Mucosa of stomach (tissue), 1 donor: ENCODE results near the gene HSD11B1.
"Not testable (repeated sequence)": the region's sequence is repeated elsewhere in the genome, so short reads cannot be mapped to it uniquely, and the experiment has no call there.

Experiments used
- H3K27me3 ChIP-seq: one replicate; pipeline ENCODE4 v1.7.0; 2013; ENCODE audit warnings: mild to moderate bottlenecking, low read length; ENCODE audit not compliant: control insufficient read depth, insufficient read depth
- H3K36me3 ChIP-seq: one replicate; pipeline ENCODE4 v1.7.0; 2013; ENCODE audit warnings: low read length; ENCODE audit not compliant: control insufficient read depth, insufficient read depth
- H3K4me1 ChIP-seq: one replicate; pipeline ENCODE4 v1.7.0; 2013; ENCODE audit warnings: mild to moderate bottlenecking, low read length; ENCODE audit not compliant: control insufficient read depth, insufficient read depth
- H3K4me3 ChIP-seq: one replicate; pipeline ENCODE4 v1.7.0; 2013; ENCODE audit warnings: low read length
- H3K9ac ChIP-seq: one replicate; pipeline ENCODE4 v1.7.0; 2013; ENCODE audit warnings: mild to moderate bottlenecking, low read length, moderate library complexity
- H3K9me3 ChIP-seq: one replicate; pipeline ENCODE4 v1.7.0; 2013; ENCODE audit warnings: mild to moderate bottlenecking, low read length, moderate library complexity; ENCODE audit not compliant: control insufficient read depth
- donor health status: Pancreatic carcinoma.

Gene HSD11B1

DNA sequence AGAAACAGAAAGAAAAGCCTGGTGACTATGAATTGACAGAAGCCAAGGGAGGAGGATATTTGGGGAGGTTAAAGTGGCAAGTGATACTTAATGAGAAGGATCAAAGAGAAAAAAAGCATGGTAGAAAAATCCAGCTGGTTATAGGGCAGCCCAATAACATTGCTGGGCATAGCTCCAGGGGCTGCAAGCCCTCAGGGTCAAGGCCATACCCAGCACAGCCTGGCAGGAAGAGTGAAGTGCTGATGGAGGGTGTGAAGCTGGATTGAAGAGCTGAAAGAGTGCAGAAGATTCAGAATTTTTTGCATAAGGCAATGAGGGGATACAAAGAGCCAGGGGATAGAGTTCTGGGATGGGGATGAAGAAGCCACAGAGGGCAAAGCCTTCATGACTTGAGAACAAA, 8.0 kb upstream of the HSD11B1 start:
- Histone ChIP-seq H3K9ac (no peak overlapping the region), H3K36me3 (no peaks in the 10 kb centered on the region), H3K4me1 (peaks cover 10% of the 10 kb centered on the region), H3K4me3 (no peak overlapping the region), H3K27me3 (no peaks in the 10 kb centered on the region), H3K9me3 (no peaks in the 10 kb centered on the region)

DNA sequence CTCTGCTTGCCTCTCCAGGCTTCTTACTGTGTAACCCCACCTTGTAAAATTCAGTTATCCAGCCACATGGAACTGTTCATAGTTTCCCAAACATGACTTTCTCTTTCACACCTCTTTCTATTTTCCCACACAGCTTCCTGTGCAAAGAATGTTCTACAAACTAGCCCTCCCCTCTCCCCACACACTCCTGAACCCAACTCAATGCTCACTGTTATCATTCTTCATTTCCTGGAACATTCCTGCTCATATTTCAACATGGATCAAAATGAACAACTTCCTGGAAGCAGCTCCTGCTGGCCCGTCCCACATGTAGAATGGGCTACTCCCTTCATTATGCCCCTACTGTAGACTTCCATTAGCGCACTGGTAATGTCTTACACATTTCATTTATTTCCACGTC, 7.5 kb upstream of the HSD11B1 start:
- Histone ChIP-seq H3K4me1 (peaks cover 10% of the 10 kb centered on the region), H3K9me3 (no peaks in the 10 kb centered on the region), H3K9ac (no peak overlapping the region), H3K27me3 (no peaks in the 10 kb centered on the region), H3K4me3 (no peak overlapping the region), H3K36me3 (no peaks in the 10 kb centered on the region)

DNA sequence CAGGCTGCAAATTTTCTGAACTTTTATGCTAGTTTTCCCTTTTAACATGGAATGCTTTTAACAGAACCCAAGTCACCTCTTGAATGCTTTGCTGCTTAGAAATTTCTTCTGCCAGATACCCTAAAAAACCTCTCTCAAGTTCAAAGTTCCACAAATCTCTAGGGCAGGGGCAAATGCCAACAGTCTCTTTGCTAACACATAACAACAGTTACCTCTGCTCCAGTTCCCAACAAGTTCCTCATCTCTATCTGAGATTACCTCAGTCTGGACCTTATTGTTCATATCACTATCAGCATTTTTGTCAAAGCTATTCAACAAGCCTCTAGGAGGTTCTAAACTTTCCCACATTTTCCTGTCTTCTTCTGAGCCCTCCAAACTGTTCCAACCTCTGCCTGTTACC, 4.0 kb upstream of the HSD11B1 start:
- not testable (repeated sequence) for H3K27me3 ChIP-seq, H3K4me1 ChIP-seq, H3K9ac ChIP-seq, H3K36me3 ChIP-seq, H3K4me3 ChIP-seq, H3K9me3 ChIP-seq

DNA sequence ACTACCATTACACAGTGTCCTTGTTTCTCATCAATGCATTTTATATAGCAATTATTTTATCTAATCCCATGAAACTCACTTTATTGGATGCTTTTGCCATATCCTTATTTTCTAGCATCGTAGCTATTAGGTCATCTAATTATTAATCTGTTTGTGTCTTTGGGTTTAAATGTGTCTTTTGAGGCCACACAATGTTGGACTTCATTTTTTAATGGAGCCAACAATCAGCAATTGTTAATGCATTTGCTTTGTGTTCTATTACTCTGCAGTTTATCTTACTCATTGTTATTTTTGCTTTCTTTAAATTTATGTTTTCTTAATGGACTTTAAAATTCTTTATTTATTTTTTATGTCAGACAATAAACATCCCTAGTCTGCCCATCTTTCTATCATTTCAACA, 1.8 kb upstream of the HSD11B1 start:
- no peaks in the 10 kb centered on the region for H3K4me1 ChIP-seq
- H3K4me3 ChIP-seq: no peak overlapping the region
- H3K27me3 ChIP-seq: no peaks in the 10 kb centered on the region
- no peaks in the 10 kb centered on the region for H3K36me3 ChIP-seq
- no peak overlapping the region for H3K9ac ChIP-seq
- no peaks in the 10 kb centered on the region for H3K9me3 ChIP-seq

DNA sequence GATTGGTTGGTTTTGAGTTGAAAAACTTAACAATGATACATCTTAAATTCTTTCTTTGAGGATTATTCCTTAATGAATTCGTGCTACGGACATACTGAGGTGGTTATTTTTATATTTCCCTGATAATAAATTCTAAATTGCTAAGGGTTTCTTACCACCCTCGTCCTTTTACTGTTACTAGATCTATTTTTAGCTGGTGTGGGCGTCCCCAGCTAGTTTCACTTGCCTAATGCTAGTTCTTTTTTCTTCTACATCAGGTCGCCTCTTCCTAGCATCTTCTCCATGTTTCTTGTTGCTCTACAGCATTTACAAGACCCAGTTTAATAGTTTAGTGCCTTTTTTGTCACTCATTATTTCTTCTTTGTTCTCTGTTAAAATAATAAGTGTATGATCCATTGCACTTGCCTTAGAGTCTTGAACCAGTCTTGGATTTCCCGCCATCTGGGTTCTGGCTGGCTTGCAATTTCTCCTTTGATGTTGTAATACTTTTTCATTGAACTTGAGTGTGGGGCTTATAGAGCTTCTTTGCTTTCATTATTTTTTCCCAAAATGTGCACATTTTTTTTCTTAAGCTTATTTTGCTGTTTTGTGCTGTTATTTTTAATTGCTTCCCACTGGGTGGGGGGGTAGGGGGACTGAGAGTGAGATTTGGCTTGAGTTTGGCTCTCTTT, 677 bp upstream of the HSD11B1 start:
- H3K27me3 ChIP-seq: no peaks in the 10 kb centered on the region
- H3K4me1 ChIP-seq: no peaks in the 10 kb centered on the region
- no peak overlapping the region for H3K9ac ChIP-seq
- H3K9me3 ChIP-seq: no peaks in the 10 kb centered on the region
- H3K36me3 ChIP-seq: no peaks in the 10 kb centered on the region
- H3K4me3 ChIP-seq: no peak overlapping the region

DNA sequence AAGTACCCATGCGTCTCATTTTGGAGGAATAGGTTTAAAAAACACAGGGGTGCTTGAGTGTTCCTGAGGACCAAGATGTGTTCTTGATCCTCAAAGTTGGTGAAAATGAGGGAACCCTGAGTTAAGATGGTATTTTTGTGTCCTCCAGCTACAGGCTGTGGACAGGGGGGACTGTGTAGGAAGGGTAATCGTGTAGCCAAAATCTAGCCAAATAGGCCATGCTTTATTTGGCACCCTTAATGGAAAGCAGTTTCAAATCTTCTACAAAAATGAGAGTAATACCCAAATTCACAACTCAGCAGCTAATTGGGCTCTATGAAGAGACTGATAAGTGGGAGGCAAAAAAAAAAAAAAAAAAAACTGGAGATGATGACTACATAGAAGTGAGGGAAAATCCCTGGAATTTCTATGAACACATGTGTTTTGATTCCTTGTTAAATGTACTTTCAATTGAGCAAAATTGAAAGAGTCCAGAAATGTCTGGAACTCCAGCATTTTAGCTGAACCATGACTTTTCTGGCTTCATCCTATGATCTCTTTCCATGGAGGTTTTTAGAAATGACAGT, 470 bp downstream of the HSD11B1 start:
- Histone ChIP-seq H3K36me3 (no peaks in the 10 kb centered on the region), H3K9me3 (no peaks in the 10 kb centered on the region), H3K4me1 (no peaks in the 10 kb centered on the region), H3K9ac (no peak overlapping the region), H3K4me3 (no peak overlapping the region), H3K27me3 (no peaks in the 10 kb centered on the region)

DNA sequence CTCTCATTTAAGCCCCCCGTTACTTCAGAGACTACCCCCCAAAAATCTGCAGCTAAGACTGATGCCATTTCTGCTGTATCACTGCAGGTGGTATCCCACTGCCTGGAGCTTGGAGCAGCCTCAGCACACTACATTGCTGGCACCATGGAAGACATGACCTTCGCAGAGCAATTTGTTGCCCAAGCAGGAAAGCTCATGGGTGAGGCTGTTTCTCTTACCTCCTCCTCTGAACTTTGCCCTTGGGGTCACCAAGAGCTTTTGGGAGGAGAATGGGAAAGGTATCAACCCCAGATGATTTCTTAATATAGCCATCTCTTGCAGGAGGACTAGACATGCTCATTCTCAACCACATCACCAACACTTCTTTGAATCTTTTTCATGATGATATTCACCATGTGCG, 2.0 kb downstream of the HSD11B1 start:
- Histone ChIP-seq H3K36me3 (no peaks in the 10 kb centered on the region), H3K9ac (no peak overlapping the region), H3K4me1 (no peaks in the 10 kb centered on the region), H3K9me3 (no peaks in the 10 kb centered on the region), H3K27me3 (no peaks in the 10 kb centered on the region), H3K4me3 (no peak overlapping the region)

DNA sequence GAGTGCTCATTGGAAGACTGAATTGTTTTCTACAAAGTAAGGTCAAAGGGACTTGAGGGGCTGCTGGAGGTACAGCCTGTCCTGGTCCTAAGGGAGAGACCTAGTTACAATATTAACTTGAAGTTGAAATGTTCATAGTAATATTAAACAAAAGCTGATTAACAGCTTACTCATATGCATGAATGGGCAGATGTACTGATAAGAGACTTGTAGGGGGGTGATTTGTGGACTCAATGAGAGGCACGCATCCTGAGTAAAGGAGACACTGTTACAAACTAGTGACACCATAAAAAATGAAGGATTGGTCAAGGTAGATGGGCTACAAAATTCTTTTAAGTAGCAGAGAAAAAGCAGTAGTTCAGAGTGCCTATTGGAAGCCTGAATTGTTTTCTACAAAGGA, 2.7 kb downstream of the HSD11B1 start:
- H3K9ac ChIP-seq: no peak overlapping the region
- no peaks in the 10 kb centered on the region for H3K9me3 ChIP-seq
- no peaks in the 10 kb centered on the region for H3K36me3 ChIP-seq
- no peaks in the 10 kb centered on the region for H3K27me3 ChIP-seq
- H3K4me1 ChIP-seq: no peaks in the 10 kb centered on the region
- H3K4me3 ChIP-seq: no peak overlapping the region

DNA sequence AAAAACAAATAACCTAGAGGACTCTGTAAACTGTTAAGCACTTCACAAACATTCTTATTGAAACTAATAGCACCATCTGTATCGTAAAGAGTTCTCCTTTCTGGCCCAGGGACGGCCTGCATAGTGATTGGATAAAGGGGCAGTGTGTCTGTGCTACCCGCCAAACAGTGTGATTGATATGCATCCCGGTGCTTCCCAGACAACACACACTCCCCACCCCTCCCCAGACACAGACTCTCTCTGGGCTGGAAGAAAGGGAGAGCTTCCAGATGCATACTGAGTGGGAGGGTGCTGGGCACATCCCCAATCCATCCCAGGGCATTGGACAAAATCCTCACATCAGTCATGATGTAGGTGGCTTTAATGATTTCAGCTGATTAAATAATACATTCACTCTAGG, 3.7 kb downstream of the HSD11B1 start:
- Histone ChIP-seq H3K4me3 (no peak overlapping the region), H3K4me1 (no peaks in the 10 kb centered on the region), H3K9me3 (no peaks in the 10 kb centered on the region), H3K36me3 (no peaks in the 10 kb centered on the region), H3K27me3 (no peaks in the 10 kb centered on the region), H3K9ac (no peak overlapping the region)

DNA sequence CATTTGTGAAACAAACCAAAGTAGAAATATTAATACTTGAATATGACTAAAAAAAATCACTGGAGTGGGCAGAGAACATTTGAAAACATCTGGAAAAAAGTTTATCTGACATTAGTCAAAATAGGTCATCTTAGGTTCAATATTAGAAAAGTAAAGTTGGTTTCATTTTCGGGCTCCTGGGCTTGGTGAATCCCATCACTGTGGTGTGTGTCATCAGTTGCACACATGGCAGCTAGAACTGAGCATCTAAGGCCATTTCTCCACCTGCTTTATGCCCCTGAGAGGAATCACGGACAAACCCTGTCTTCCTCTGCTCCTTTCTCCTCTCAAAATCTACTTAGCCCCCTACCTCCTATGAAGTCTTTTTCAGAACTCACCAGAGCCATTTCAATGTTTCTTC, 5.4 kb downstream of the HSD11B1 start:
- no peak overlapping the region for H3K4me3 ChIP-seq
- H3K9ac ChIP-seq: no peak overlapping the region
- H3K36me3 ChIP-seq: no peaks in the 10 kb centered on the region
- no peaks in the 10 kb centered on the region for H3K4me1 ChIP-seq
- no peaks in the 10 kb centered on the region for H3K27me3 ChIP-seq
- H3K9me3 ChIP-seq: no peaks in the 10 kb centered on the region

DNA sequence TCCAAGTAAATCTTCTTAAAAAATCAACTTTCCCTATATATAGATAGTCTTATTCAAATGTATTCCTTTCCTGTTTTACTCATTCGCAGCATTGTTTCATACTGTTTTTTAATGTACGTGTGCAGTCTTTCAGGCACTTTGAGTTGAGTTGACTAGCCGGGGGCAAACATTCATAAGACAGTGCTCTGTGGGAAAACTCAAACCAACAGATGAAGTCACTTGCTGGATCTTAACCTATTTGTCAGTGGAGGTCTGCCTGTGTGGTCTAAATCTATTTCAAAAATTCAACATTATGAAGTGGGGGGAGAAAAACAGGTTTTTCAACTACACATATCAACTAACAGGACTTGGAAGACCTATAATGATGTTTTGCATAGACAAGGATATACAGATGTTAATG, 6.2 kb downstream of the HSD11B1 start:
- Histone ChIP-seq H3K36me3 (no peaks in the 10 kb centered on the region), H3K9ac (no peak overlapping the region), H3K4me3 (no peak overlapping the region), H3K4me1 (no peaks in the 10 kb centered on the region), H3K9me3 (no peaks in the 10 kb centered on the region), H3K27me3 (no peaks in the 10 kb centered on the region)

DNA sequence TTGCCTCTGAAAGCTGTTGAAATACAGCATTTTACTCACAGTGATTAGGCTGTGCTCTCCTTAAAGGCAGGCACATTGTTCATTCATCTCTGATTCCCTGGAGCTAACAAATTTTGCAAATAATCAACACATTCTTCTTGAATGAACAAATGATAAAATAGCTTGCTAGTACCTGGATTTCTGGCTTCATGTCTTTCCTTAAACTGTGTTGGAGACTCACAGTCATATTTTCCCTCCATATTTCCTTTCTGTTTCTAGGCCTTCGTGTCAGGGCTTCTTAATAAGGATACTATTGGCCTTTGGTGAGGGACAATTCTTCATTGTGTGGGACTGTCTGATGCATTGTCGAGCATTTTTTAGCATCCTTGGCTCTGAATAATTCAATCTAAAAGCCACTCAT, 9.7 kb downstream of the HSD11B1 start:
- no peaks in the 10 kb centered on the region for H3K27me3 ChIP-seq
- no peaks in the 10 kb centered on the region for H3K4me1 ChIP-seq
- no peaks in the 10 kb centered on the region for H3K36me3 ChIP-seq
- no peak overlapping the region for H3K9ac ChIP-seq
- H3K4me3 ChIP-seq: no peak overlapping the region
- H3K9me3 ChIP-seq: no peaks in the 10 kb centered on the region

DNA sequence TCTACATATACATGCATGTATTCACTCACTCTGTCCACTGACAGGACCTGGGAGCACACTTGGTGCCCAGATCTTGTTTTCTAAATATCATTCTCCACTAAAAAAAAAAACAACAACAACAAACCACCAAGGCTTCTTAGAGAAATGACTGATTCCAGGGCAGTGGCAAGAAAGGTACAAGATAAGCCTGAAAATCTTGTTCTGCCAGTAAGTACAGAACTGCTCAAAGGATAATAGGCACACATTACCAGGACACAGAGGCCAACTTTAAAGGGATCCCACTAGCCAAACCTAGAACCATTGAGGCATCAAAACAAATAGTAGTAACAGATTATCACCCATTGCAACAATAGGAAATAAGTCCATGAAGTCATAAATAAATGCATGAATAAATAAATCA, 10.7 kb downstream of the HSD11B1 start:
- no peak overlapping the region for H3K9ac ChIP-seq
- H3K9me3 ChIP-seq: no peaks in the 10 kb centered on the region
- H3K4me1 ChIP-seq: no peaks in the 10 kb centered on the region
- no peaks in the 10 kb centered on the region for H3K36me3 ChIP-seq
- no peak overlapping the region for H3K4me3 ChIP-seq
- H3K27me3 ChIP-seq: no peaks in the 10 kb centered on the region
